ENCODE results near the gene ZNF292.
"Not testable (repeated sequence)": the region's sequence is repeated elsewhere in the genome, so short reads cannot be mapped to it uniquely, and the experiment has no call there.

Gene ZNF292

GRCh38 chr6:87164506-87164905, 9.1 kb downstream of the ZNF292 start:
- no peak for DNase-seq

DNA sequence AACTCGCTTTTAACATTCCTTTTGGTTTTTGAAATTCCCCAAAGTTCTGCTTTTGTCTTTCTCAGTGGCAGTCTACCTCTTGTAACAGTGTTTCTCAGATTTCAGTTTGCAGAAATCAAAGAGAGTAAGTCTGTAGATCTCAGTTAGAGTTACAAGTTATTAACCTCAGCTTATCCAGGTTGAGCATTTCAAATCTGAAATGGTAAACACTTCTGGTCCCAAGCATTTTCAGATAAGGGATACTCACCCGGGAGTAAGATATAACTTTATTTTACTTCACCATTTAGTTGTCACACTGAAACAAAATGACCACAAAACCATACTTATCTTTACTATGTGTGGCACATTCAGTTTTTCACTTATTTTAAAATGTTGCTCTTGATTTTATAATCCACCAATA, 9.8 kb downstream of the ZNF292 start:
- DNase-seq = no peak

GRCh38 chr6:87171938-87172633, 16.7 kb downstream of the ZNF292 start:
- DNase-seq = no peak

- DNase-seq = no peak
Observed at GRCh38 chr6:87174078-87174579, 18.8 kb downstream of the ZNF292 start.

- no peak for DNase-seq
Observed at GRCh38 chr6:87176493-87176892, 21.1 kb downstream of the ZNF292 start.

DNA sequence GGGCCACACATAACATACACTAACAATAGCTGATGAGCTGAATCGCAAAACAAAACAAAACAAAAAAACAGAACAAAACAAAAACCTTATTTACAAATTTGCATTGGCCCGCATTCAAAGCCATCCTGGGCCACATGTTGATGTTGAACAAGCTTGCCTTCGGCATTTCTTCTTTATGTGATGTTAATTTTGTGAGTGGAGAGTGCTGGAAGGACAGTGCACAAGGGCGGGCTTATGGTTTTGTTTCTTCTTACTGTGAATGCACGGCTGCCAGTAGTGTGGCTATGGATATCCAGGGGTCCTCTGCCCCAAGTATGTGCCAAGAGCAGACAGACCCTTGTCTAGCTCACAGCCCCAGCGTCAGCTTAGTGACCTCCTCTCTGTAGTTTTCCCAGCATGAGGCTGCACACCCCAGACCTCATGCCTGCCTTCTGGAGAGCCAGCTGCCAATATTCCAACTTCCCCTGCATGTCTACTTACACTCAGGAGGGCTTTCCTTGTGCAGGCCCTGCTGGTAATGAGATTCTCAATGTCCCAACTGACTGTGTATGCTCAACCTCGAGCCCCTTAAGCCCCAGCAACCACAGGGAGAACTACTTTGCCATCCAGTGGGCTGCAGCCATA, 24.9 kb downstream of the ZNF292 start:
- DNase-seq = no peak

GRCh38 chr6:87181903-87182302, 26.5 kb downstream of the ZNF292 start:
- no peak for DNase-seq

DNA sequence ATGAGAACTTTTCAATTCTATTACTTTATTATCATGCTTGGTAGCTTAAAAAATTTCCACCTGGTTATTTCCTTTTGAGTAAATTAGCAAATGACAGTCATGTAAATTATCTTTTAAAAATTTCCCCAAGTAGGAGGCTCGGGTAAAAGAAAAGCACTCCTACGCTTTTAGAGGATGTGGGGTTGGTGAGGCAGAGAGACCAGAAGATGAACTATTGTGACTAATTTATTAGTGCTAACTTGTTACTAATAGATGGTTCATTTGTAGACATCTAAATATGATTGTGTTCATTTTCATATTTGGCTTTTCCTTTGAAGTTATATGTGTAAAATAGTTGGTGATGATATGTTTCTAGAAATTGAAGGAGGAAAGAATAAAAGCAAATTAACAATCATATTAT, 27.0 kb downstream of the ZNF292 start:
- no peak for DNase-seq

- no peak for DNase-seq
Observed at GRCh38 chr6:87182940-87183339, 27.6 kb downstream of the ZNF292 start.

DNA sequence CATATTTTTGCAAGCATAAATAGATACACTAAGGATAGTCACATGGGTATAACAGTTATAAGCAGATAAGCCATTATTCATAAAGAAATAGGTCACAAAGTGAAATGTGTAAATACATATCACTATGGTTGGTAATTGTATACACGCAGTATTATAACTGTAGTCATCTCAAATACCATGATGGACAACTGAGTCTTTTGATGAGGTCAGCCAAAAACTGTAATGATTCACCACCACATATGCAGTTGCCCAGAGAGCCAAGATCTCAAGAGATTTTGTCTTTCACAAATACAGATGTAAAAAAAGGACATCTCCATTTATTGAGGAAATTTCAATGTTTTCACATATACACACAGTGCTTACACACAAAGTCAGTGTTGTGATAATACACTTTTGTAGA, 28.3 kb downstream of the ZNF292 start:
- no peak for DNase-seq

DNA sequence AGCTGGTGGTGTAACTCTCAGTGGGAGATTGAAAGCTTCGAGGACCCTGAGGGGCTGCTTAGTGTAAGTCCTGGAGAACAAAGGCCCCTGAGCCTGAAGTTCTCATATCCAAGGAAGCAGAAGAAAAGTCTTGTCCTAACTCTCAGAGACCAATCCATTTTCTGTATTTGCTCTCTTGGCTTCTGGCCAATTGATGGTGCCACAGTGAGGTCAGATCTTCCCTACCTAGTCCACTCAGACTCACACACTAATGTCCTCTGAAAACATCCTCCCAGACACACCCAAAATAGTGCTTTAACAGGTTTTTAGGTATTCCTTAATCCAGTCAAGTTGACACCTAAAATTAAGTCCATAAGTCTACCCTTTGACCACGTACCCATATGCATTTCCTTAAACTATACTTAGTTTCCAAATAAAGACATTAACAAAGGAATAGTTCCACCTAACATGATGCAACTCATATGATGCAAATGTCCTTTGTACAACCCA, 29.4 kb downstream of the ZNF292 start:
- DNase-seq = no peak

GRCh38 chr6:87196275-87196842, 41.0 kb downstream of the ZNF292 start:
- no peak for DNase-seq

DNA sequence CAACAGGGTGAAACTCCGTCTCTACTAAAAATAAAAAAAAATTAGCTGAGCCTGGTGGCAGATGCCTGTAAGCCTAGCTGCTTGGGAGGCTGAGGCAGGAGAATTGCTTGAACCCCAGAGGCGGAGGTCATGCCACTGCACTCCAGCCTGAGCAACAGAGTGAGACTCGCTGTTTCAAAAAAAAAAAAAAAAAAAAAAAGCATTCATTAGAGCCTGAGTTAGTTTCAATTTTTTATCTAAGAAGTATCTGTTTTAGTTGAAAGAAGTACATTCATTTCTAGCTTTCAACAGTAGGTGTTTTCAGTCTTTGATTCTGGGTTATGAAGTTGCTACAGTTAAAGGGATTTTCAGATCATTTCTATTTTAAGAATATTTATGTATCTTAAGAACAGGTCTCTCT, 42.2 kb downstream of the ZNF292 start:
- peak in 1 of 2 experiments; percentile 33 for DNase-seq

DNA sequence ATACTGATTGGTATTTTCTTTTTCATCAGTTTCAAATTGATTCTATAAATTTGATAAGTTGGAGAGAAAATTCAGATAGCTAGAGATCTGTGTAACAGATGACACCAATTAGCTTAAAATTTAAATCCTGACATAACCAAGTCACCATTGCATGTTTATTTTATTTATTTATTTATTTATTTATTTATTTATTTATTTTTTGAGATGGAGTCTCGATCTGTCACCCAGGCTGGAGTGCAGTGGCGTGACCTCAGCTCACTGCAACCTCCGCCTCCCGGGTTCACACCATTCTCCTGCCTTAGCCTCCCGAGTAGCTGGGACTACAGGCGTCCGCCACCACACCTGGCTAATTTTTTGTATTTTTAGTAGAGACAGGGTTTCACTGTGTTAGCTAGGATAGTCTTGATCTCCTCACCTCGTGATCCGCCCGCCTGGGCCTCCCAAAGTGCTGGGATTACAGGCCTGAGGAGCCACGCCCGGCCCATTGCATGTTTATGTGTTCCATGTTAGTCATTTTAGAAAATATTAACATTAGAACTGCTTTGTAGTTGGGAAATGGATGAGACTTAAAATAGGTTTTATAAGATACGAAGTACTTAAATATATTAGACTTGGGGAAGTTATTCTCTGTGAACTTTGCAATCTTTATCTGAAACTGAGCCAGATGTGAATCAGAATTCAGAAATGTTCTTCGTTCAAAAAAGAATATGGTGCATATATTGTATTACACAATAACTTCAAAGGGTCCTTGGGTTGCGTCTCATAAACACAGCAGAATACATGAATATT, 42.9 kb downstream of the ZNF292 start:
- DNase-seq = not testable (repeated sequence)

DNA sequence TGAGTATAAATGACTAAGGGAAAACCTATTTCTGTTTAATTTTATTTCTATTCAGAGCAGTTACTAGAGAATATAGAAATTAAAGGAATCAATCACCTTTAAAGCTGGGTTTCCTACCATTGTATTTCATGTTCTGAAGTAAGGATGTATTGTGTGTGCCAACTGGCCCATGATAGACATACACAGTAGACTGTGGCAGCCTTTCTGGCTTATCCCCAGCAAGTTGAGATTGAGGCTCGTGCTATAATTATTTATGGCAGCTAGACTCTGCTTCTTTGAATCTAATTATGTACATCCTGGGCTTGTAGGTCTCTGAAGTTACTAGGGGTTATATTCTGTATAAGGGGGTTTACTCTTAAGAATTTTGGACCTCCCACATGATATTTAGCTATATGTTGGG, 44.4 kb downstream of the ZNF292 start:
- no peak for DNase-seq

DNA sequence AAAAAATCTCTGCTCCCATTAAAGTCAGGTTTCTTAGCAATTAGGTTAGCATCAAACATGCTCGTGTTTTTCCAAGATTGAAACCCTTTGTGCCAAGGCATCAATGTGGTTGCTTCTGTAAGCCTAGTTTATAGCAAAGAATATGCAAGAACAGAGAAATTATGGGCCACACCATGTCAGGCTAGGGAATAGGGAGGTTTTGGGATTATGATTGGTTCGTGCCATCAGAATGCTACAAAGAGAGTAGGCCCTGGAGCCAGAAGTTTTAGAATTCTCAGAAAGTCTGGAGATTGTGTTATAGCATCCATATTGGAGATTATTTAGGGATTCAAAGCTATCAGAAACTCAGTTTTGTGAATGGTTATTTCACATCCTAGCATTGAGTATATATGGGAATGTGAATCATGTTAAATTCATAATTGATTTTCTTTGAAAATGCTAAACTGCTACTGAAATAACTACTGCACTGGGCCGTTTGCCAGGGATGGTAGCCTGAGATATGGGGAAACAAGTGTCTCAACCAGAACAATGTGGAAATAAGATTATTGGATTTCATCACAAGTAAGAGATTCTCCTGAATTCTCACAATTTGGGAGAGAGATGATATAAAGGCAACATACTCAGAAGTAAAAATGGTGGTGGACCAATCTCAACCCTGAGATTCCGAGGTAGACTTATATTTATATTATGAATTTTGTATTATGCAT, 45.3 kb downstream of the ZNF292 start:
- no peak for DNase-seq

DNA sequence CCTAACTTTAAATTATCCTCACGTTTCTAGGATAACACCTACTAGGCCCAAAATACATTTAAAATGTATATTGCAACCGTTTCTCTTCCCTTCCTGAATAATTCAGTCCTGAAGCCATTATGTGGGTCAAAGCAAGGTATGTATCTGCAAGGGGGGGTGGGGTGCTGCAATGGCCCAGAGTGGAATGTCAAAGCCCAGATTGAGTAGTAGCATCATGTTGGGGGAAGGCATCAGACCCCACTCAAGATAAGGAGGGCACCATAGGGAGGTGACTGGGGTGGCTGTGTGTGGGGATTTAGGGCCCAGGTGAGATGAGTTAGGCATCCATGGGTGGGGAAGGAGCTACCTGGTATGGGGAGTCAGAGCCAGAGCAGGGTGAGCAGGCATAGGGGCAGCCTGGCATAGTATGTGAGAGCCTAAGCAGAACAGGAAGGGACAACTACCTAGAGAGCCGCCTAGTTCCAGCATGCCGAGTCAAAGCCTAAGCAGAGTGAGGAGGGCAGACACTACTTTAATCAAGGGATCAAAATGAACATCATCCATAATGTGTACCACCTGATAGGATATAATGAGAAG, 48.2 kb downstream of the ZNF292 start:
- DNase-seq = no peak

GRCh38 chr6:87209812-87210211, 54.4 kb downstream of the ZNF292 start:
- DNase-seq = no peak

DNA sequence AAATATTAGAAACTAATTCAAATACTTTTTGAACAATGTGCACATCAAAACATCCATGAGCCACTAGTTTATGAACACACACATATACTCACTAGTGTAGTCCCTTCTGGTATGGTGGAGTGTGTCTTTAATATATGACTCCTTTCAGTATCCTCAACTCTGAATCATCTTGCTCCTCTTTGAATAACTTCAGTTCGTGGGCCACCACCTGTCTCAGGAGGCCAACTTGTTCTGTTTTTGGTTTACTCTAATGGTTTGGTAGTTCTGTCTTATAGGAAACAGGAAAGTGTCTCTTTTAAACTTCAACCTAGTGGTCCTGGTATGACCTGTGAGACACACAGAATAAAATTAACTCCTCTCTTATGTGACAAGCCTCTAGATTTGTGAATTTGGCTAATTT, 55.6 kb downstream of the ZNF292 start:
- peak; percentile 41 to 50 for DNase-seq

DNA sequence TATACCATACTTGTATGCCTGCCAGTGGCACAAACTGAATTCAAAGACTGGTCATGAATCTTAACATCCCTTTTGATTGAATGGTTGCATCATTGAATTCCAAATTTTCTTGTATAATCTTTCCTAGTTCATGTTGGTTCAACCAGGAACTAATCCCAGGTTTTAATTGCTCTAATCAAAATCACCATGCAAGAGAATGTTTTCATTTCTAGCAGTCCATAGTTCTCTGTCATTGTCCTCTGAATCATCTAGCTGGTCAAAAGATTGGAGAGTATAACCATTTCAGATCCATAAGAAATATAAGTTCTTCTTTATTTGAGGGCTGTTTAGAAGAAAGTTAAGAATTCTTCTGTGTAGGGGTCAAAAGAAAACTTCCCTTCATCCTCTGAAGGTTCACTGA, 57.2 kb downstream of the ZNF292 start:
- no peak for DNase-seq

DNA sequence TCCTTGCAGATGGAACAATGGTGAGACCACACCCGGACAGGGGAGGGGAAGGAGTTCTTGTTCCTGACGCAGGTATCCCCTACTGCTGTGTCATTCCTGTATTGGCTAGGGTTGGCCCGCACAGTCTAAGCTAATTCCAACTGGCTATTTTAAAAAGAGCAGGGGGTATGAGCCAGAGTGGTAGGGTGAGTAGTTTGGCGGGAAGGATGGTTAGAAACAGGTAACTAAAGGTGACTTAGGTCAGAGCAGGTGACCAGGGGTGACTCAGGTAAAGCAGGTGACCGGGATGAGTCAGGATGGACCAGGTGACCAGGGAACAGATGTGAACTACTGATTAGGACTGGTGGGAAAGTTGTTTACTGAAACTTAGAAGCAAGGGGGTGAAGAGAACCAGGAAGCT, 58.0 kb downstream of the ZNF292 start:
- no peak for DNase-seq

GRCh38 chr6:87214831-87215230, 59.5 kb downstream of the ZNF292 start:
- DNase-seq = no peak
